Stimulated activated naive CD8-positive, alpha-beta T cell treated with anti-CD3 and anti-CD28 coated beads, Interleukin-15, Interleukin-2, amounts not matched to agents 100 ng/mL and 50 ng/mL, for 24 hours (primary cell): Measurements from ENCODE around the gene P2RX6.

ENCODE experiments used
- H3K27ac Mint-ChIP-seq: one replicate; pipeline ENCODE4 v1.8.0; 2021; ENCODE audit warnings: mild to moderate bottlenecking, mixed read lengths
- H3K27me3 Mint-ChIP-seq: one replicate; pipeline ENCODE4 v1.8.0; 2021; ENCODE audit warnings: mixed read lengths
- H3K36me3 Mint-ChIP-seq: one replicate; pipeline ENCODE4 v1.8.0; 2021; ENCODE audit warnings: low read depth, mixed read lengths
- H3K4me1 Mint-ChIP-seq: one replicate; pipeline ENCODE4 v1.8.0; 2021; ENCODE audit warnings: low read depth, mixed read lengths
- H3K4me3 Mint-ChIP-seq: one replicate; pipeline ENCODE4 v1.8.0; 2021; ENCODE audit warnings: mild to moderate bottlenecking, mixed read lengths
- H3K9me3 Mint-ChIP-seq: one replicate; pipeline ENCODE4 v1.8.0; 2021; ENCODE audit warnings: mixed read lengths

Gene P2RX6

GRCh38 chr22:20988573-20989322 lies 26.2 kb upstream of the P2RX6 start:
- Mint-ChIP-seq H3K9me3 (no peaks in the 10 kb centered on the region), H3K4me1 (peaks cover 4% of the 10 kb centered on the region), H3K27me3 (no peaks in the 10 kb centered on the region), H3K4me3 (no peak overlapping the region), H3K36me3 (peaks cover 30% of the 10 kb centered on the region), H3K27ac (no peak overlapping the region)

- H3K4me3 Mint-ChIP-seq: no peak overlapping the region
- peaks cover 25% of the 10 kb centered on the region for H3K36me3 Mint-ChIP-seq
- H3K27me3 Mint-ChIP-seq: no peaks in the 10 kb centered on the region
- no peaks in the 10 kb centered on the region for H3K9me3 Mint-ChIP-seq
- no peaks in the 10 kb centered on the region for H3K4me1 Mint-ChIP-seq
- no peak overlapping the region for H3K27ac Mint-ChIP-seq
These were observed 25.4 kb upstream of the P2RX6 start for GRCh38 chr22:20989323-20990138.

GRCh38 chr22:20990184-20991180 lies 24.5 kb upstream of the P2RX6 start:
- Mint-ChIP-seq H3K36me3 (peaks cover 24% of the 10 kb centered on the region), H3K4me3 (no peak overlapping the region), H3K4me1 (no peaks in the 10 kb centered on the region), H3K9me3 (no peaks in the 10 kb centered on the region), H3K27me3 (no peaks in the 10 kb centered on the region), H3K27ac (no peak overlapping the region)

- no peaks in the 10 kb centered on the region for H3K4me1 Mint-ChIP-seq
- peaks cover 15% of the 10 kb centered on the region for H3K36me3 Mint-ChIP-seq
- no peaks in the 10 kb centered on the region for H3K27me3 Mint-ChIP-seq
- H3K27ac Mint-ChIP-seq: no peak overlapping the region
- no peaks in the 10 kb centered on the region for H3K9me3 Mint-ChIP-seq
- no peak overlapping the region for H3K4me3 Mint-ChIP-seq
These were observed 23.5 kb upstream of the P2RX6 start for GRCh38 chr22:20991252-20992055.

- H3K36me3 Mint-ChIP-seq: peaks cover 11% of the 10 kb centered on the region
- H3K27ac Mint-ChIP-seq: no peak overlapping the region
- H3K4me3 Mint-ChIP-seq: no peak overlapping the region
- no peaks in the 10 kb centered on the region for H3K9me3 Mint-ChIP-seq
- no peaks in the 10 kb centered on the region for H3K4me1 Mint-ChIP-seq
- no peaks in the 10 kb centered on the region for H3K27me3 Mint-ChIP-seq
These were observed 22.9 kb upstream of the P2RX6 start for GRCh38 chr22:20992056-20992442.

GRCh38 chr22:20992456-20993303 lies 22.3 kb upstream of the P2RX6 start:
- peaks cover 8% of the 10 kb centered on the region for H3K36me3 Mint-ChIP-seq

GRCh38 chr22:20993304-20994127 lies 21.4 kb upstream of the P2RX6 start:
- Mint-ChIP-seq H3K36me3 (peaks cover 6% of the 10 kb centered on the region), H3K27ac (no peak overlapping the region), H3K27me3 (no peaks in the 10 kb centered on the region), H3K9me3 (no peaks in the 10 kb centered on the region), H3K4me1 (no peaks in the 10 kb centered on the region), H3K4me3 (no peak overlapping the region)

More at GRCh38 chr22:20992456-20993303, 22.3 kb upstream of the P2RX6 start:
- Mint-ChIP-seq H3K4me1 (no peaks in the 10 kb centered on the region), H3K27ac (no peak overlapping the region), H3K27me3 (no peaks in the 10 kb centered on the region), H3K9me3 (no peaks in the 10 kb centered on the region), H3K4me3 (no peak overlapping the region)

GRCh38 chr22:20994128-20994901 lies 20.6 kb upstream of the P2RX6 start:
- Mint-ChIP-seq H3K9me3 (no peaks in the 10 kb centered on the region), H3K27ac (no peak overlapping the region), H3K27me3 (no peaks in the 10 kb centered on the region)

GRCh38 chr22:20994902-20995241 lies 20.1 kb upstream of the P2RX6 start:
- H3K27me3 Mint-ChIP-seq: no peaks in the 10 kb centered on the region
- no peaks in the 10 kb centered on the region for H3K9me3 Mint-ChIP-seq
- peaks cover 7% of the 10 kb centered on the region for H3K4me1 Mint-ChIP-seq
- H3K27ac Mint-ChIP-seq: no peak overlapping the region
- H3K36me3 Mint-ChIP-seq: peaks cover 6% of the 10 kb centered on the region
- no peak overlapping the region for H3K4me3 Mint-ChIP-seq

More at GRCh38 chr22:20994128-20994901, 20.6 kb upstream of the P2RX6 start:
- peaks cover 6% of the 10 kb centered on the region for H3K36me3 Mint-ChIP-seq
- H3K4me1 Mint-ChIP-seq: peaks cover 4% of the 10 kb centered on the region
- H3K4me3 Mint-ChIP-seq: no peak overlapping the region

GRCh38 chr22:20995329-20996030 lies 19.5 kb upstream of the P2RX6 start:
- Mint-ChIP-seq H3K27ac (no peak overlapping the region), H3K36me3 (peaks cover 1% of the 10 kb centered on the region), H3K4me3 (no peak overlapping the region), H3K9me3 (no peaks in the 10 kb centered on the region), H3K4me1 (peaks cover 11% of the 10 kb centered on the region), H3K27me3 (no peaks in the 10 kb centered on the region)

- H3K9me3 Mint-ChIP-seq: no peaks in the 10 kb centered on the region
- peaks cover 14% of the 10 kb centered on the region for H3K4me1 Mint-ChIP-seq
- H3K27ac Mint-ChIP-seq: no peak overlapping the region
- H3K36me3 Mint-ChIP-seq: no peaks in the 10 kb centered on the region
- no peaks in the 10 kb centered on the region for H3K27me3 Mint-ChIP-seq
- no peak overlapping the region for H3K4me3 Mint-ChIP-seq
These were observed 18.9 kb upstream of the P2RX6 start for GRCh38 chr22:20996031-20996410.
